Measurements from ENCODE around the gene MTREX. TPM values are rescaled to one million over a fixed set of nuclear protein-coding genes. Genes with fewer than 3 reads are reported as not detected.

Gene MTREX
- total RNA-seq, 4 donors from 2014 or later, result 57.2 to 124 (median 61.5) TPM

- no peak overlapping the region for H3K4me3 ChIP-seq
- no peaks in the 10 kb centered on the region for H3K27me3 ChIP-seq
- no peaks in the 10 kb centered on the region for H3K4me1 ChIP-seq
- H3K9me3 ChIP-seq, result no peaks in the 10 kb centered on the region
- DNase-seq, result no peak
- no peak overlapping the region for H3K27ac ChIP-seq
- TF ChIP-seq CTCF (IDR thresholded peaks at IDR 0.05) (no peak), POLR2A (IDR thresholded peaks at IDR 0.05) (no peak)
- peaks cover 0 to 24% (median 0%) of the 10 kb centered on the region in 3 donors for H3K36me3 ChIP-seq
Observed at GRCh38 chr5:55333811-55334210, 26.0 kb downstream of the MTREX start.

- Histone ChIP-seq H3K36me3 (peaks cover 0 to 21% (median 0%) of the 10 kb centered on the region in 3 donors), H3K4me3 (no peak overlapping the region), H3K4me1 (no peaks in the 10 kb centered on the region), H3K27ac (no peak overlapping the region), H3K9me3 (no peaks in the 10 kb centered on the region), H3K27me3 (no peaks in the 10 kb centered on the region)
- TF ChIP-seq CTCF (IDR thresholded peaks at IDR 0.05) (no peak), POLR2A (IDR thresholded peaks at IDR 0.05) (no peak)
- no peak for DNase-seq
Observed at GRCh38 chr5:55338092-55338613, 30.4 kb downstream of the MTREX start.

GRCh38 chr5:55338810-55339243 lies 31.0 kb downstream of the MTREX start:
- Histone ChIP-seq H3K36me3 (peaks cover 0 to 16% (median 0%) of the 10 kb centered on the region in 3 donors), H3K27me3 (no peaks in the 10 kb centered on the region), H3K9me3 (no peaks in the 10 kb centered on the region), H3K4me3 (no peak overlapping the region), H3K4me1 (no peaks in the 10 kb centered on the region), H3K27ac (no peak overlapping the region)
- DNase-seq, result no peak
- no peak for TF ChIP-seq POLR2A (IDR thresholded peaks at IDR 0.05)
- TF ChIP-seq CTCF (IDR thresholded peaks at IDR 0.05), result no peak

GRCh38 chr5:55343107-55343506 lies 35.3 kb downstream of the MTREX start:
- Histone ChIP-seq H3K4me1 (no peaks in the 10 kb centered on the region), H3K36me3 (peaks cover 0 to 40% (median 0%) of the 10 kb centered on the region in 3 donors), H3K9me3 (no peaks in the 10 kb centered on the region), H3K4me3 (no peak overlapping the region), H3K27me3 (no peaks in the 10 kb centered on the region), H3K27ac (no peak overlapping the region)
- DNase-seq, result no peak
- TF ChIP-seq CTCF (IDR thresholded peaks at IDR 0.05), result no peak
- no peak for TF ChIP-seq POLR2A (IDR thresholded peaks at IDR 0.05)

GRCh38 chr5:55343609-55344008 lies 35.8 kb downstream of the MTREX start:
- no peak for DNase-seq
- no peak for TF ChIP-seq CTCF (IDR thresholded peaks at IDR 0.05)
- TF ChIP-seq POLR2A (IDR thresholded peaks at IDR 0.05), result no peak
- no peaks in the 10 kb centered on the region for H3K27me3 ChIP-seq
- H3K27ac ChIP-seq, result no peak overlapping the region
- peaks cover 0 to 45% (median 0%) of the 10 kb centered on the region in 3 donors for H3K36me3 ChIP-seq
- no peaks in the 10 kb centered on the region for H3K4me1 ChIP-seq
- H3K4me3 ChIP-seq, result no peak overlapping the region
- H3K9me3 ChIP-seq, result no peaks in the 10 kb centered on the region

Measured in Peyer's patch (tissue), 4 donors.